SKM-1 treated with dmso at 0.1 percent for 144 hours (cell line): ENCODE data around the gene TUBG2.
"Not testable (repeated sequence)": the region's sequence is repeated elsewhere in the genome, so short reads cannot be mapped to it uniquely, and the experiment has no call there.

Experiments used
- DNase-seq: peaks from one replicate; lab custom pipeline; 2025; ENCODE audit not compliant: unreplicated experiment; lab: John Stamatoyannopoulos, UW

The TUBG2 gene

GRCh38 chr17:42653179-42654124, 5.6 kb upstream of the TUBG2 start:
- no peak for DNase-seq

GRCh38 chr17:42655528-42655927, 3.6 kb upstream of the TUBG2 start:
- DNase-seq, result no peak

- no peak for DNase-seq
Measured at GRCh38 chr17:42657824-42658588, 1.1 kb upstream of the TUBG2 start.

GRCh38 chr17:42659932-42660274, 819 bp downstream of the TUBG2 start:
- DNase-seq, result not testable (repeated sequence)

GRCh38 chr17:42660692-42661345, 1.7 kb downstream of the TUBG2 start:
- no peak for DNase-seq

GRCh38 chr17:42665581-42666001, 6.5 kb downstream of the TUBG2 start:
- DNase-seq, result no peak

GRCh38 chr17:42666126-42666525, 7.0 kb downstream of the TUBG2 start:
- not testable (repeated sequence) for DNase-seq

GRCh38 chr17:42667088-42667951, 8.2 kb downstream of the TUBG2 start:
- no peak for DNase-seq

- no peak for DNase-seq
Measured at GRCh38 chr17:42669705-42669976, 10.6 kb downstream of the TUBG2 start.

- no peak for DNase-seq
Measured at GRCh38 chr17:42669977-42670788, 11.1 kb downstream of the TUBG2 start.

GRCh38 chr17:42670789-42671657, 11.9 kb downstream of the TUBG2 start:
- DNase-seq, result no peak

- DNase-seq, result no peak
Measured at GRCh38 chr17:42672038-42672437, 13.0 kb downstream of the TUBG2 start.

GRCh38 chr17:42673266-42673884, 14.3 kb downstream of the TUBG2 start:
- no peak for DNase-seq

- peak; percentile 49 for DNase-seq
Measured at GRCh38 chr17:42673885-42674754, 15.0 kb downstream of the TUBG2 start.

GRCh38 chr17:42674755-42675347, 15.8 kb downstream of the TUBG2 start:
- DNase-seq, result peak; percentile 3

- no peak for DNase-seq
Measured at GRCh38 chr17:42675348-42675964, 16.4 kb downstream of the TUBG2 start.

GRCh38 chr17:42675965-42676423, 16.9 kb downstream of the TUBG2 start:
- DNase-seq, result no peak
